ENCODE data around the gene ABTB2. TPM values are rescaled to one million over a fixed set of nuclear protein-coding genes. Genes with fewer than 3 reads are reported as not detected.

Gene ABTB2
- total and polyA plus RNA-seq, 9 of the 15 experiments (the other 6 are each of a cell fraction or from before 2014, with no cell fraction given), result 0.03 to 0.18 (median 0.12) TPM; not detected in 2

- no peak for ATAC-seq
- intact Hi-C loops (cut with micrococcal nuclease), result no loop called here
- BruUV-seq (replicated peaks), result no TSS peak
- Histone ChIP-seq H4K20me1 (replicated peaks; ENCODE audit: control insufficient read depth, insufficient read depth, low read length) (no peaks in the 10 kb centered on the region), H3K4me2 (ENCODE audit: insufficient read depth, low read length) (no peak overlapping the region), H3K9ac (ENCODE audit: insufficient read depth in 1 of 2, low read depth in 2 of 2, low read length in 2 of 2) (no peak overlapping the region), H3K27me3 (ENCODE audit: control insufficient read depth in 2 of 2, insufficient read depth in 2 of 2, low read length in 2 of 2) (peaks cover 20 to 34% of the 10 kb centered on the region in 2 experiments), H3K9me1 (ENCODE audit: control insufficient read depth, insufficient read depth, low read length) (no peaks in the 10 kb centered on the region), H3K4me3 (no peak overlapping the region), H3K36me3 (ENCODE audit: control insufficient read depth, insufficient read depth, low read length) (no peaks in the 10 kb centered on the region), H3K4me1 (replicated peaks in 1 of 2; ENCODE audit: control insufficient read depth in 2 of 2, insufficient read depth in 2 of 2, low read length in 2 of 2) (no peaks in the 10 kb centered on the region), H3K27ac (ENCODE audit: extremely low read depth, low read depth, low read length) (no peak overlapping the region), H3K9me3 (replicated peaks; ENCODE audit: control insufficient read depth, insufficient read depth, low read depth, low read length) (no peaks in the 10 kb centered on the region), H2AFZ (ENCODE audit: low read depth, low read length) (no peak overlapping the region), H3K79me2 (ENCODE audit: control insufficient read depth, insufficient read depth, low read length) (no peaks in the 10 kb centered on the region)
- DNase-seq (ENCODE audit: extremely low read depth in 1 of 4, low spot score in 3 of 4), result no peak
- no peak for FAIRE-seq
- ChIA-PET CTCF (ENCODE audit: low intra/inter-chr PET ratio) (no interaction called here), POLR2A (interaction anchor here (1.3 to 1.8 kb wide), 2 partner anchors 9 to 10 kb away, joined by 4 read pairs; no protein-coding TSS in a partner anchor)
- WGBS (ENCODE audit: insufficient coverage, low coverage, missing lambda C conversion rate), result 0% methylated on average over 1 of the region's 1 CpG
- TF ChIP-seq ARHGAP35 (IDR thresholded peaks at IDR 0.05; ENCODE audit: partially characterized antibody) (no peak), NUFIP1 (IDR thresholded peaks at IDR 0.05; ENCODE audit: partially characterized antibody) (no peak), HDAC1 (IDR thresholded peaks at IDR 0.05) (no peak), RBM39 (optimal IDR thresholded peaks at IDR 0.05; ENCODE audit: low read depth, low read length) (no peak), BDP1 (IDR thresholded peaks at IDR 0.05; ENCODE audit: insufficient read depth, insufficient read length) (no peak), COPS2 (conservative IDR thresholded peaks at IDR 0.05) (no peak), IRF1 (CRISPR knock-in tag; IDR thresholded peaks at IDR 0.05; ENCODE audit: borderline replicate concordance) (no peak), HCFC1 (IDR thresholded peaks at IDR 0.05; ENCODE audit: low read depth, low read length) (no peak), RB1 (IDR thresholded peaks at IDR 0.05; ENCODE audit: low read depth) (no peak), KAT8 (IDR thresholded peaks at IDR 0.05; ENCODE audit: low read depth) (no peak), ZNF444 (CRISPR knock-in tag; IDR thresholded peaks at IDR 0.05) (no peak), NR1H2 (CRISPR knock-in tag; IDR thresholded peaks at IDR 0.05) (no peak)
- in situ Hi-C loops (cut with MboI), result no loop called here
These were observed 61.4 kb downstream of the ABTB2 start for GRCh38 chr11:34296412-34296811.

Measured in K562 (cell line).